HEK293 (cell line): ENCODE measurements around the gene DOCK1.

ENCODE experiments used
- KLF9 ChIP-seq: fragments of 450-650 bp; formaldehyde crosslinking; IDR thresholded peaks from 2 replicates; pipeline ENCODE4 v1.5.1; 2016; ENCODE audit warnings: missing biosample characterization, missing genetic modification characterization, low read depth
- SETDB1 ChIP-seq: IDR thresholded peaks from one replicate; pipeline ENCODE4 v1.6.1; 2017; ENCODE audit warnings: mild to moderate bottlenecking, low read length, moderate library complexity, mixed read lengths; ENCODE audit not compliant: insufficient read length
- ZBTB8A ChIP-seq: fragments of 450-650 bp; formaldehyde crosslinking; IDR thresholded peaks from 2 replicates; pipeline ENCODE4 v1.5.1; 2016; ENCODE audit warnings: missing biosample characterization, missing genetic modification characterization
- ZEB2 ChIP-seq: fragments of 450-650 bp; formaldehyde crosslinking; IDR thresholded peaks from 2 replicates; pipeline ENCODE4 v1.5.1; 2016; ENCODE audit warnings: missing biosample characterization, missing genetic modification characterization
- ZFP41 ChIP-seq: fragments of 450-650 bp; formaldehyde crosslinking; IDR thresholded peaks from 2 replicates; pipeline ENCODE4 v1.5.1; 2016; ENCODE audit warnings: missing biosample characterization, missing genetic modification characterization, borderline replicate concordance
- ZNF24 ChIP-seq: fragments of 450-650 bp; formaldehyde crosslinking; IDR thresholded peaks from 2 replicates; pipeline ENCODE4 v1.5.1; 2016; ENCODE audit warnings: missing biosample characterization, missing genetic modification characterization
- ZNF610 ChIP-seq: fragments of 450-650 bp; formaldehyde crosslinking; IDR thresholded peaks from 2 replicates; pipeline ENCODE4 v1.5.1; 2016; ENCODE audit warnings: missing biosample characterization, missing genetic modification characterization, borderline replicate concordance
- ZNF747 ChIP-seq: fragments of 450-650 bp; formaldehyde crosslinking; IDR thresholded peaks from 2 replicates; pipeline ENCODE4 v1.5.1; 2016; ENCODE audit warnings: missing biosample characterization, missing genetic modification characterization
- ZNF776 ChIP-seq: fragments of 450-650 bp; formaldehyde crosslinking; IDR thresholded peaks from 2 replicates; pipeline ENCODE4 v1.5.0; 2017; ENCODE audit warnings: missing biosample characterization, missing genetic modification characterization, borderline replicate concordance
- ZNF837 ChIP-seq: fragments of 450-650 bp; formaldehyde crosslinking; IDR thresholded peaks from 2 replicates; pipeline ENCODE4 v1.5.1; 2016; ENCODE audit warnings: missing biosample characterization, missing genetic modification characterization
- TF ChIP-seq, protein P1 (sequence below): fragments of 450-650 bp; formaldehyde crosslinking; IDR thresholded peaks from 2 replicates; pipeline ENCODE4 v1.5.1; 2017; ENCODE audit warnings: missing biosample characterization, missing genetic modification characterization
- TF ChIP-seq, protein P2 (sequence below): fragments of 450-650 bp; formaldehyde crosslinking; IDR thresholded peaks from 2 replicates; pipeline ENCODE4 v1.5.1; 2016; ENCODE audit warnings: missing biosample characterization, missing genetic modification characterization
- TF ChIP-seq, protein P3 (sequence below): fragments of 450-650 bp; formaldehyde crosslinking; IDR thresholded peaks from 2 replicates; pipeline ENCODE4 v1.5.1; 2016; ENCODE audit warnings: missing biosample characterization, missing genetic modification characterization

DNA sequence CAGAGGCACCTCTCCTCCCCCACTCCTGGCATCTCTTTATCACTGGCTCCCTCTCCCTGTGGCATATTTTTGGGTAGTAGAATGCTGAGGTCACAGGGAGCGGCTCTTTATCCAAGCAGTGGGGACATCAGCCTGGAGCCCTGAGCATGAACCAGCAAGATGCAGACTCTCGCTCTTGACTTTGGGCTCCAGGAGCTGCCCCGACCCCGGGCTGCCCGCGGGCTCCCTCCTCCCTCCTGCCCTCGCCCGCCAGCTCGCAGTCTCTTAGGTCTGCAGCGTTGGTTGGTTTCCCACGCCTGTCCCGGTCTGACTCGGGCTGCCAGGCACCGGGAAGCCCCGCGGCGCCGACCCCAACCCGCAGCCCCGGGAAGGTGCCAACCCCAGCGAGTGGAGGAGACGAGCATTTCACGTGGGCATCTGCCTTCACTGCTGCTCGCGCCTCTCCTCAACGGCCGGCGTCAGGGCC is 289.8 kb downstream of the DOCK1 start:
- TF ChIP-seq, protein P1, sequence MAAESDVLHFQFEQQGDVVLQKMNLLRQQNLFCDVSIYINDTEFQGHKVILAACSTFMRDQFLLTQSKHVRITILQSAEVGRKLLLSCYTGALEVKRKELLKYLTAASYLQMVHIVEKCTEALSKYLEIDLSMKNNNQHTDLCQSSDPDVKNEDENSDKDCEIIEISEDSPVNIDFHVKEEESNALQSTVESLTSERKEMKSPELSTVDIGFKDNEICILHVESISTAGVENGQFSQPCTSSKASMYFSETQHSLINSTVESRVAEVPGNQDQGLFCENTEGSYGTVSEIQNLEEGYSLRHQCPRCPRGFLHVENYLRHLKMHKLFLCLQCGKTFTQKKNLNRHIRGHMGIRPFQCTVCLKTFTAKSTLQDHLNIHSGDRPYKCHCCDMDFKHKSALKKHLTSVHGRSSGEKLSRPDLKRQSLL, result no peak
- TF ChIP-seq, protein P2, sequence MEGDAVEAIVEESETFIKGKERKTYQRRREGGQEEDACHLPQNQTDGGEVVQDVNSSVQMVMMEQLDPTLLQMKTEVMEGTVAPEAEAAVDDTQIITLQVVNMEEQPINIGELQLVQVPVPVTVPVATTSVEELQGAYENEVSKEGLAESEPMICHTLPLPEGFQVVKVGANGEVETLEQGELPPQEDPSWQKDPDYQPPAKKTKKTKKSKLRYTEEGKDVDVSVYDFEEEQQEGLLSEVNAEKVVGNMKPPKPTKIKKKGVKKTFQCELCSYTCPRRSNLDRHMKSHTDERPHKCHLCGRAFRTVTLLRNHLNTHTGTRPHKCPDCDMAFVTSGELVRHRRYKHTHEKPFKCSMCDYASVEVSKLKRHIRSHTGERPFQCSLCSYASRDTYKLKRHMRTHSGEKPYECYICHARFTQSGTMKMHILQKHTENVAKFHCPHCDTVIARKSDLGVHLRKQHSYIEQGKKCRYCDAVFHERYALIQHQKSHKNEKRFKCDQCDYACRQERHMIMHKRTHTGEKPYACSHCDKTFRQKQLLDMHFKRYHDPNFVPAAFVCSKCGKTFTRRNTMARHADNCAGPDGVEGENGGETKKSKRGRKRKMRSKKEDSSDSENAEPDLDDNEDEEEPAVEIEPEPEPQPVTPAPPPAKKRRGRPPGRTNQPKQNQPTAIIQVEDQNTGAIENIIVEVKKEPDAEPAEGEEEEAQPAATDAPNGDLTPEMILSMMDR, result no peak
- TF ChIP-seq KLF9 (tag by site-specific recombination), result no peak
- no peak for TF ChIP-seq ZBTB8A (tag by site-specific recombination)
- TF ChIP-seq ZFP41 (tag by site-specific recombination), result no peak
- TF ChIP-seq ZNF837 (tag by site-specific recombination), result no peak
- no peak for TF ChIP-seq ZNF776
- no peak for TF ChIP-seq SETDB1
- TF ChIP-seq ZNF24 (tag by site-specific recombination), result no peak
- TF ChIP-seq ZEB2, result no peak
- TF ChIP-seq, protein P3, sequence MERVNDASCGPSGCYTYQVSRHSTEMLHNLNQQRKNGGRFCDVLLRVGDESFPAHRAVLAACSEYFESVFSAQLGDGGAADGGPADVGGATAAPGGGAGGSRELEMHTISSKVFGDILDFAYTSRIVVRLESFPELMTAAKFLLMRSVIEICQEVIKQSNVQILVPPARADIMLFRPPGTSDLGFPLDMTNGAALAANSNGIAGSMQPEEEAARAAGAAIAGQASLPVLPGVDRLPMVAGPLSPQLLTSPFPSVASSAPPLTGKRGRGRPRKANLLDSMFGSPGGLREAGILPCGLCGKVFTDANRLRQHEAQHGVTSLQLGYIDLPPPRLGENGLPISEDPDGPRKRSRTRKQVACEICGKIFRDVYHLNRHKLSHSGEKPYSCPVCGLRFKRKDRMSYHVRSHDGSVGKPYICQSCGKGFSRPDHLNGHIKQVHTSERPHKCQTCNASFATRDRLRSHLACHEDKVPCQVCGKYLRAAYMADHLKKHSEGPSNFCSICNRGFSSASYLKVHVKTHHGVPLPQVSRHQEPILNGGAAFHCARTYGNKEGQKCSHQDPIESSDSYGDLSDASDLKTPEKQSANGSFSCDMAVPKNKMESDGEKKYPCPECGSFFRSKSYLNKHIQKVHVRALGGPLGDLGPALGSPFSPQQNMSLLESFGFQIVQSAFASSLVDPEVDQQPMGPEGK (tag by site-specific recombination), result no peak
- TF ChIP-seq ZNF747, result no peak
- TF ChIP-seq ZNF610 (tag by site-specific recombination), result no peak
